Melanocyte of skin (primary cell): ENCODE measurements around the gene EDEM1. TPM values are rescaled to one million over a fixed set of nuclear protein-coding genes. Genes with fewer than 3 reads are reported as not detected.

ENCODE experiments used
- small RNA-seq, 2 donors: library from RNA; depleted of rRNA; stranded (forward); fragments of <200 nt; gene quantifications; one replicate each; pipeline ENCODE3, GENCODE V24; 2012
- total RNA-seq, 2 donors: library from RNA; depleted of rRNA; stranded (reverse); fragments of >200 nt; gene quantifications; 2 replicates each; pipeline ENCODE4 v1.2.3, GENCODE V29; 2012

Gene EDEM1
- total RNA-seq, result 10 to 100 TPM; 24.8 to 33.6 TPM

GRCh38 chr3:5187156-5187919 is at the start of gene EDEM1:
EDEM1 (plus strand) TSS chr3:5187707; CDS start chr3:5187806, 99 bp downstream.

Small RNAs within 50 kb of the gene (small RNA-seq; reads per million reads assigned to genes)
- gene MIR4790 (0 reads per million in 2 donors), gene RN7SL553P (0 reads per million in 2 donors)

Other genes with a start within 250 kb of the EDEM1 start
- gene BHLHE40, start 208.3 kb upstream of the EDEM1 start, total RNA-seq, result 10 to 100 TPM; 73.0 to 75.6 TPM
- 10 to 100 TPM; 71.2 to 75.9 TPM for gene ARL8B, start 65.4 kb upstream of the EDEM1 start, total RNA-seq